NCI-H2196 treated with DMSO at 0.1 percent for 48 hours (cell line): ENCODE data around the gene MCL1.

ENCODE experiments used
- DNase-seq: peaks from one replicate; lab custom pipeline; 2025; ENCODE audit not compliant: unreplicated experiment; lab: John Stamatoyannopoulos, UW

Gene MCL1

DNA sequence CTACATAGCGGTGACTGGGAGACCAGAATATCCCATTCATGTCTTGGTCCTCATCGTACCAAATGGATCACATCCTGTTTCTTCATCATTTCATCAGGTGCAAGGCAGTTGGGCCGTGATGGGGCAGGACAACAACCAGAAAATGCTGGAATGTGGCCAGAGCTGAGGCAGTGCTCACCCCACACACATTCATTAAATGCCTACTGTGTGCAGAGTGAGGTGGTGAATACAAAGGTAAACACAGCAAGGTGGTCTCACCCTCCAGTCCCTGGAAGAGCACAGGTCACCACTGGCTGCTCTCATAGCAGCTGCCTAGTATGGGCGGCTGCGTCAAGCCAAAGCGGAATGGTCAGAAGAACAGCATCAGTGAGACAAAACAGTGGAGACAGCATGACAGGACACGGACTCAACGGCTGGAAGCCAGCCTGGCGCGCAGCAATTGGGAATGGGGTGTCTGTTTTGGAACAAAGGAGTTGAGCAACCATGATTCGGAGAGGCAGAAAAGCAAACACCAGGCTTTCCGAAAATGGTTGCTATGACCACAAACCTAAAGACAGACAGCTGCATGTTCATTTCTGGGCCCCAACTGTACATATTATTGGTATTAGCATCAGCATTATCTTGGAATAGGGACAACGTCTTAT is 35.8 kb downstream of the MCL1 start:
- DNase-seq: peak; percentile 56

DNA sequence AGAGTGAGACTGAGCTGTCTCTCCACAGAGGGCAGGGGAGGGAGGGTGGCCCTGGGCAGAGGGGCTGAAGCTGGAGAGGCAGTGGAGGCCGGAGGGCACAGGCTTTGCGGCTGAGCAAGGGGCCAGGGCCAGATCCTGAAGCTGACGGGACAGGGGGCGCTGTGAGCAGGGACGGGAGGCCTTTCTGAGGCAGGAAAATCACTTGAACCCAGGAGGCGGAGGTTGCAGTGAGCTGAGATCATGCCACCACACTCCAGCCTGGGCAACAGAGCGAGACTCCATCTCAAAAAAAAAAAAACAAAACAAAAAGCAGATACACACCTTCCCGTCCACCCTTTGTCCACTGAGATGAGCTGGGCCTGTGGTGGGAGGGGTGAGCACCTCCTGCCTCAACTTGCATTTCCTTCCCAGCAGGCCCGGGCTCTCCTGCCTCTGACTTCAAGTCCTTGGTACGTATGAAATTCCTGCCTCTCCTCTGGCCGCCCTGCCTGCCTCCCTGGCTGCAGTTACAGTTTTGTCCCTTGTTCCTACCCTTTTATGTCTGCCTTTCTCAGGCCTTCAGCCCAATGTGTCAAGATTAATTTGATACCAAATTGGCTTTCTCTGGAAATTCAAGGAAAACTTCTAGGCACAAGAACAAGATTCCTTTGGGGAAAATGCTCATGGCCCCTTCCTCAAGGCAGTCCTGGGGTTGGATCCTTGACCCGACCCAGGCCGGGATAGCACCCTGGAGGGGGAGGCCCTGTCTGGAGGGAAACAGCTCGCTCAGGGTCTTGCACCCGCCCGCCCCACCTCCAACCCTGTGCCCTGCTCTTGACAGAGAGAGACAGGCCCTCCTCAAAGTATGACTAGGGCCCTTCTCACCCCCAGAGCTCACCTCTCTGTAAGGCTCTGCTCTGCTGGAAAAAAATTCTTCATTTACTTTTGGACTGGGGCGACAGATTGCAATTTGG is 41.4 kb downstream of the MCL1 start:
- no peak for DNase-seq

GRCh38 chr1:150536836-150537731 is 42.3 kb downstream of the MCL1 start:
- DNase-seq: no peak

DNA sequence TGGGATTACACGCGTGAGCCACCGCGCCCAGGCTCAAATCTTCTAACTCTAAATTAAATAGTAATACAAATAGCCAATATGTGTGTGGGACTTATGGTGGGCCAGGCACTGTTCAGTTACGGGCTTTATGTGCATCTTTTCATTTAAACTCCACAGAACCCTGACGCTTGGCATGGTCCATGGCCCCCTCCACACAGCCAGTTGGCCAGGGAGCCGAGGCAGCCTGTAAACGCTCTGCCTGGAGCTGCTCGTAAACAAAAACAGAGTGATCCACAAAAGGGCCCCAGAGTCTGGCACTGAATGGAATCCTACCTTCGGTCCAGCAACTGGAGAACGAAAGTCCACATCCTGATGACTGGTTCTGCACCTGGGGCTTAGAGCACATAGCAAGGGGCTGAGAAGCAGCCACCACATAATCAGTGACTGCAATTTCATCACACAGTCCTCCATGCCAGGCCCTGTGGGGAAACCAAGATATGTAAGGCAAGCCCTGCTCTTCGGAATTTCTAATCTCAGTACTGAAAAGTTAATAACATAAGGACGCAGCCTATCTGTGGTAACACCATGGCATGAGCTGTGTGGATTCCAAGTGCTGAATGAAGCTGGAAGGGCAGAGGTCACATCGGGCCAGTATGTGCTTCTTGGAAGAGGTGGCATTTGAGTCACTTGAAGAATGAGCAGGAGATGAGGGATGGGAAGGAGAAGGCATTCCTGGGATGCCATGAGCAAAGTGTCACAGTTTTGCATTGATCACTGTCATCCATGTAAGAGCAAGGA is 43.7 kb downstream of the MCL1 start:
- no peak for DNase-seq

- no peak for DNase-seq
These were observed 45.4 kb downstream of the MCL1 start for GRCh38 chr1:150534002-150534401.

DNA sequence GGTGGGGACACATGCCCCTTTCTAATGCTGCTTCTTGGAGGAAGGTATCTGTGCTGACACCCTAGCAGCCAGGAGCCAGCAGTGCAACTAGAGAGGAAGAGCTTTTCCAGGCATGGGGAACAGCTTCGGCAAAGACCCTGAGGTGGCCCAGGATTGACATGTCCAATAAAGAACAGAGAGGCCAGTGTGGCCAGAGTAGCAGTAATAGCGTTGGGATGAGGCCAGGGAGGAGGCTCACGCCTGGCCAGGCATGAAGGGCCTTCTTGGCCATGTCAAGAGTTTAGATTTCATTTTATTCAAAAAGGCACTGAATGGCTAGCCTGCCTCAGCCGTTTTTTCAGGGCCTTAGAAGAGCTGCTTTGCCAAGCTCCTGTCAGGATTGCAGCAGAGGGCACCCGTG is 46.5 kb downstream of the MCL1 start:
- DNase-seq: no peak

DNA sequence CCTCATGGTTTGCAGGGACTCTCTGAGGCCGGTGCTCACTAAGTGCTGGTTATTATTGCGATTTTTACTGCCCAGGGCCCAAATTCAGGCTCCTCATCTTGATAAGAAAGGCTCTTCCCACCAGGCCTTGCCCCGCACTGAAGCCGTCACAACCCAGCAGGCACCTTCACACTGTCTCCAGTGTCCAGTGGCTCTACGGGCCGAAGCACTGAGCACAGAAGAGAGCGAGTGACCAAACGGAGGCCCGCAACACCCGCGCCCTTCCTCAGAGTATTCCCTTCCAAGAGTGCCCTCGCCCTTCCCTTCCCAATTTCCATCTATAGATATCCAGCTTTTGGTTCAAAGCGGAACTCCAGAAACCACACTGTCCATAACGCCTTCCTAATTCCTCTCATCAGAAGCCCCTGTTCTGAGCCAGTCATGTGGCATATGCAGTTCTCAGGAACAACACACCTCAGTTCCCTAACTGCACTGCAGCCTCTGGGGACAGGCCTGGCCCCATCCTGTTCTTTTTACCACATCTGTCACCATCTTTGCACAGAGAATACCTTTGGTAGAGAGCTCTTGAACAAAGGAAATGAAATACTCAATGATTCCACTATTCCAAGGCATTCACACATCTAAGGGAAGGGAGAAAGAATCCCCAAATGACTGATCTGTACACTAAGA is 48.8 kb downstream of the MCL1 start:
- no peak for DNase-seq

DNA sequence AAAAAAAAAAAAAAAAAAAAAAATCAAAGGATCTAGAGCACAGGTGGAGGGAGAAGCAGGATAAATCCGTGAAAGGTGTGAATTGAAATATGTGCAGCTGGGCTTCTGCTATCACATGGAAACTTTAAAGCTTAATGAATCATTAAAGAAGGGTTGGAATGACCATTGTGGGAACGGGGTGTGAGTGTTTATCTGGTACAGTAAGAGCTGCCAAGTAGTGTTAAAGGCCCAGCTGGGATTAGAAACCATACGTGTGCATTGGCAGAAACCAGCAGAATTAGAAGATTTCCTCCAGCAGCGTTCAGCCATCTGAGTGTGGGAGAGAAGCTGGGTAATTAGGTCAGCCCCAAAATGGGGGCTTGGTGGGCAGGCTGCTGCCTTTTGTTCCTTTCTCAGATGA is 50.4 kb downstream of the MCL1 start:
- no peak for DNase-seq

DNA sequence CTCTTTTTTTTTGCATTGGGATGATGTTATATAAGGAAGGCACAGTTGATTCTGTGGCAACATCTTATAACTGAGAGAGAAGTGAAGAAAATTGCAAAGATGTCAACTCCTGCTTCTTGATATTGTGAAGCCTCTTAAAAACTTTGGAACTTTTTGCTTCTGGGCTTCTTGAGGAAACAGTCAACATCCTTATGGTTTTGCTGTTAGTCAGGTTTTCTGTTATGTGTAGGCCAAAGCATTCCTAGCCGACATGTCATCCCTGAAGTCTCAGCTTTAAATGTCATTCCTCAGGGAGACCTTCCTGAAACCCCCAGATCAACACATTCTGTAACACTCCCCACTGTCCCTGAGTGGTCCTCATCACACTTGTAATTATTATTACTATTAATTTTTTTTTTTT is 51.2 kb downstream of the MCL1 start:
- no peak for DNase-seq

- no peak for DNase-seq
These were observed 54.1 kb downstream of the MCL1 start for GRCh38 chr1:150525348-150525747.
